Left kidney (tissue), 2 donors: ENCODE measurements around the gene ADARB2. TPM values are rescaled to one million over a fixed set of nuclear protein-coding genes. Genes with fewer than 3 reads are reported as not detected.

ENCODE experiments used
- DNase-seq: peaks from one replicate; pipeline ENCODE4 v3.0.0-alpha.2; 2013
- polyA plus RNA-seq: library from polyadenylated mRNA; unstranded; fragments of 120-200 nt; gene quantifications from one replicate; pipeline ENCODE4 v1.2.1, GENCODE V29; 2013; ENCODE audit not compliant: insufficient read length

Gene ADARB2
- polyA plus RNA-seq, 1 donor, result 0.88 TPM

DNA sequence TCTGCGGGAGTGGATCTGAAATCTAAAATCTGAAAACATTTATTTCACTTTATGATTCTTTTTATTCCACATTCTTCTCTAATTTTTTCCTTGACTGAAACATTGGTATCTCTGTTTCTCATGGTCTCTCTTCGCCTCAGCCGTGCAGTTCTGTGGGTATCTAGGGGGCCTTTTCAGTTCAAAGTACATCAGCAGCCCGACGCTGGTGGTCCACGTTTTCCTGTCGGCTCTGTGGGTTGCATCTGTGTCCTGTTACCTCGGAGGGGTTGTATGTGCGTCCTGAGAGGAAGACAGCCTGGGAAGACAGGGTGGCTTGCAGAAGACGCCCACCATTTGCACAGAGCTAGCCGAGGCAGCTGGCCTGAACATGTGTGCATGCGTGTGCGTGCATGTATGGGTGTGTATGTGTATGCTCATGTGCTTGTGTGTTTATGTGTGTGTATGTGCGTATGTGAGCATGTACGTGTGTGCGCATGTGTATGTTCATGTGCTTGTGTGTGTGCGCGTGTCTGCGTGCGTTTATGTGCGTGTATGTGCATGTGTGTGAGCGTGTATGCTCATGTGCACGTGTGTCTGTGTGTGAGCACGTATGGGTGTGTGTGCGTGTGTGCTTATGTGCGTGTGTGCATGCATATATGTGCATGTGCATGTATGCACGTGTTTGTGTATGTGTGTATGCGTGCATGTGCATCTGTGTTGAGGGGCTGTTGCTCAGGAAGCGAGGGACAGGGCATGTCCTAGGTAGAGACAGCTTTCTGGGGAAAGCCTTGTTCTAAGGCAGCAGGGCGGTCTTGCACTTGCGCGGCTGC, 211.8 kb downstream of the ADARB2 start:
- DNase-seq, result no peak

DNA sequence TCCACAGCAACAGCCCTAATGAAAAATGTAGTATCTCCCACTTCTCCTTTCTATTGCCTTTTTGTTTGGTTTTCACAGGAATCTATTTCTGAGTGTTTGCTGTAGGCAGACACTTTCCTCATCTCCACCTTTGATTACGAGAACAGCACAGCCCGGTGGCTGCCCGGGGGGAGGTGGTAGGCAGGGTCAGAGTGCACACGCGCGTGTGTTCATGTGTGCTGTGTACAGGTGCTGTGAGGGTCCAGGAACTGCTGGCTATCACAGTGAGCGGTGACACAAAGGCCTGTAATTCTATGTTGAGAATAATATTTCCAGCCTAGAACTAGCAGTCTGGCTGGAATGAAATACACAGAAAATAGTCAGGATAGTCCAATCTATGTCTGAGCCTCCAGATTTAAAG, 212.8 kb downstream of the ADARB2 start:
- DNase-seq, result no peak

DNA sequence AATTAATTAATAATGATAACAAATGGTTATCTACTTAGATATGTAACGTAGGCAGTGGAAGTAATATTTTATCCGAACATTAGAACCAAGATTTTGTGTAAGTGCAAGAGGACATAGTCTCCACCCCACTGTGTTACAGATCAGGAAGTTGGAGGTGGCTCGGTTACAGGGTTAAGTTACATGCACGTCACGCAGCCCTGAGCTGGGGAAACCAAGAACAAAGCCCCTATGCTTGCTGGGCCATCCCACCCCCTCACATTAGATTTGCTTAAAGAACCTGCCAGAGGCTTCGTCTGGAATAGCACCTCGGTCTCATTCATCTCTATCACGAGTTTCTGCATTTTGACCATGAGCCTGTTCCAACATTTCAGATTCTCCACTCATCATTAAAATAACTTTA, 214.1 kb downstream of the ADARB2 start:
- DNase-seq, result peak; percentile 19

DNA sequence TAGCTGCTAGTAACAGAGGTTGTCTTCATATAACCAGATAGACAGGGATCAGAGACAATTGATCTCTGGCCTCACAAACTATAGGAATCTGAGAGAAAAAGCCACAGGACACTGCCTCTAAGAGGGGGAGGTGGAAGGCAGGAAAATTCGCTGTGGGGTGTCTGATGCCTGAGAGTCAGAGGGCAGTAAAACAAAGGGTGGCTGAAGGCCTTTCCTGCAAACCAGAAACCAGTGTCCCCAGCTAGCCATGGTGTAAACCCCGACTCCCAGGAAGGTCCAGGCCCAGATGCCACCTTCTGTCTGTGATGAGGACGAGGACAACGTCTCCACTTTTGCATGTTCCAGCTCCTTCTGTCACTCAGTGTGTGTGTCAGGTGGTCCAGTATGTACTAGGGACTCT, 215.1 kb downstream of the ADARB2 start:
- no peak for DNase-seq

DNA sequence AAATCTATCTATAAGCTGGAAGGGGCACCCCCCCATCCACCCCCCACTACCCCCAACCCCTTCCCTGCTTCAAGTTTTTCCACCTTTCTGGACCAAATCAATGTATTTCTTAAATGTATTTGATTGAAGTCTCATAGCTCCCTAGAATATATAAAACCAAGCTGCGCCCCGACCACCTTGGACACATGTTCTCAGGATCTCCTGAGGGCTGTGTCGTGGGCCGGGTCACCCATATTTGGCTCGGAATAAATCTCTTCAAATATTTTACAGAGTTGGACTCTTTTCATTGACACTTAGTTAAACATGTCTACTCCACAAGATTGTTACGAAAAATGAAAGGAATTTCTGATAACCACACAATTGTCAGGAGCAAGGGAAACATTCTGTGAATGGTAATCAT, 215.6 kb downstream of the ADARB2 start:
- no peak for DNase-seq

DNA sequence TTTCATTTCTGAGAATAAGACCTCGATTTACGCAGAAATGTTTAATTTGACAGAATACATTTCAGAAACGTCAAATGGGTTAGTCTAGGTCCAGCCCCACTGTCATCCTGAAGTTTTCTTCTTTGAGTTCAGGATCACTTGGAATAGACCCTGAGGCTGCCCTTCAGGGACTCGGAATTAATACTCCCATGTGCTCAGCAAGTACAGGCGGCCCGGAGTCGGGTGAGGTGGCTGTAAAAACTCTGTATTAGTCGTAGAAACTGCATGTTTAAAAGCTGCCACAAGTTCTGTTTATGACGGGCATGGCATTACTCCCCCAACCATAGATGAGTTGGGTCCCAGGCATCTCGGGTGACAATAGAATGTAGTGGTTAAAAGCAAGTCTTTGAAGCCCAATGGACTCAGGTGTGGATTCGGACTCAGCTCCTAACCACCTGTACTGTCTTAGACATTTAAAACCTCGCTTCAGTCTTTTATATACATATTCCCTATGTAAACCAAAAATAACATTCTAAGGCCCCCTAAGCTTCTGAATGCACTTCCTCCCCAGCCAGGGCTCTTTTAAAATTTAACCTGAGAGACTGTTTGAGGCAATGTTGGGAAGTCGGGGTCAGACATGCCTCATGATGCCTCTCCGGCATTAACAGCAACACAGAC, 216.3 kb downstream of the ADARB2 start:
- no peak for DNase-seq

DNA sequence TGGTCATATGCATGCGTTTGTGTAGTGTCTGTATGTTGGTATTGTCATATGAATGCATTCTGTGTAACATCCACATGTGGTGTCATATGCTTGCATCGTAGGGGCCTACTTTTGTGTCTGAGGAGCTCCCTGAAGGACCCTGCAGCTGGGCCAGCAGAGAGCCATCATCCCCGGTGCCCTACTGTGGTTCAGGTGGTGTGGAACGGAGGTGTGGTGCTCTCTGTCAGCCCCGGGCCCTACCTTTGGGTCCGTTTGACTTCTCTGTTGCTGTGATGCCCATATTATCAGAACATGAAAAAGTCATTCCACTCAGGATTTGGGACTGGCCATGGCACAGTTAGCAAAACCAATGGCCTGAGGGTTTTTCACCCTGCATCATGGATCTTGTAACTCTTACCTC, 217.9 kb downstream of the ADARB2 start:
- DNase-seq, result no peak

DNA sequence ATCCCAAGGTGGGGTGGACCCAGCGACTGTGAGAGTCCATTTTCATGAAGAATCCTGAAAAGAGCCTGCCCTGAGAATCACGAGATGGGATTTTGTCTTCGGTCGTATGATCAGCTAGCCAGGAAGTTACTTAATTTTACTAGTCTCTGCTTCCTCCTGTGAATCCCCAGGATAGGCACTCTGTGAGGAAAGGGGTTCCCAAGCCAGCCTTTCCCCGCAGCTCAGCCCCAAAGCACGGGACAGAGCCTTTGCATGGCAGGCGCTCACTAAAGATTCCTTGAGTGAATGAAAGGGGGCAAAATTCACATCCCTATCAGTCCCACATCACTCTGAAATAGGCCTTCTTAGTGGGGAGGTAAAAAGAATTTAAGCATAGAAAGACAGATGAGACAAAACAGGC, 219.6 kb downstream of the ADARB2 start:
- no peak for DNase-seq

DNA sequence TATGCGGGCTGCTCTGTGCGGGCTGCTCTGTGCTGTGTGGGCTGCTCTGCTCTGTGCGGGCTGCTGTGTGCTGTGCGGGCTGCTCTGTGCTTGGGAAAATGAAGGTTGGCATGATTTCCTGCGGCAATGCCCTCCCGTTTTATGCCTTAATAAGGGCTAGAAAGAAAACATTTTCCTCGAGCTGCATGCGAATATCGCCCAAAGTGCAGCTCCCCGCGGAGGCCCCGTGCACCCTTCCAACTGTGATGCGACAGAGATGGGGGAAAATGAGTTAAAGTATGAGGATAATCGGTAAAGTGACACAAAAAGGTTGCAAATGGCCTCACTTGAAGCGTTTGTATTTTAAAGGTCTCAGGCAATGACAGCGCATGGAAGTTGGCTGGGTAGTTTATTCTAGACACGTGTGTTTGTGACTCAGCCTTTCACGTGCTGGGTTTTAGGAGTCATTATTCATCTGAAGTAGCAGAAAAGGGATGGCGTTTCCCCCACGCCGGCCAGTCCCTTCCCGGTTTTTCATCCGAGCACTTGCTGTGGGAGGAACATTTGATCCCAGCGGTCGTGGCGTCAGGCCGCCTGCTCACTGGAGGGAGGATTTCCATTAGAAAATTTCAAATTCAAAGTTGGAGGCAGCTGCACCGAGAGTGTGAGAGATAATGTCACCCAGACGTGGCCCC, 220.7 kb downstream of the ADARB2 start:
- no peak for DNase-seq

DNA sequence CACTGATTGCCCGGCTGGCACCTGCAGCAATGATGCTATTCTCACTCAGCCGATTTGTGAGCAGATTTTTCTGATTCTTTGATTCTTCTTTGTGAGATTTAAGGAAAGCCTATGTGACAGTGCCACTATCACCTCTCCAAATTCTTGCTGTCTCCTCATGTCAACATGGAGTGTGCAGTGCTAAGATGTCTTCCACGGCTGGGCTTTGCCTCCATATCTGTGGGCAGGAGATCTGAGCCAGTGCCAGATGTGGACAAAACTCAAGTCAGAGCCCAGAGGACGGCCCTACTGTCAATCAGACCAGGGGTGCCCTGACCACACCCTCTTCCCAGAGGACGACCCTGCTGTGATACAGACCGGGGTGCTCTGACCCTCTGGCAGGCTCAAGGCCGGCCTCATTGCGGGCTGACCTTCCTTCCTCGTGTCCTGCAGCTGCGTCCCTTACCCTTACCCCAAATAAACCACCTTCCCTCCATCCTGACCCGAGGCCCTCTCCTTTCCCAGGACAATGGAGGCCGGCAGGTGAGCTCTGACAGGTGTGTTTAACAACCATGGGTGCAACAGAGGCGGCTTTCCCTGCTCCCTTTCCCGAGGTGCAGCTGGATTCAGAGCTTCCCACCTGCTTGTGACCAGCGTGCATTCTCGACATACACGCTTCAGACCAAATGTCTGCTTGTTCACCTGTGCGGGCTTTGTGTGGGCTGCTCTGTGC, 221.4 kb downstream of the ADARB2 start:
- DNase-seq, result no peak

DNA sequence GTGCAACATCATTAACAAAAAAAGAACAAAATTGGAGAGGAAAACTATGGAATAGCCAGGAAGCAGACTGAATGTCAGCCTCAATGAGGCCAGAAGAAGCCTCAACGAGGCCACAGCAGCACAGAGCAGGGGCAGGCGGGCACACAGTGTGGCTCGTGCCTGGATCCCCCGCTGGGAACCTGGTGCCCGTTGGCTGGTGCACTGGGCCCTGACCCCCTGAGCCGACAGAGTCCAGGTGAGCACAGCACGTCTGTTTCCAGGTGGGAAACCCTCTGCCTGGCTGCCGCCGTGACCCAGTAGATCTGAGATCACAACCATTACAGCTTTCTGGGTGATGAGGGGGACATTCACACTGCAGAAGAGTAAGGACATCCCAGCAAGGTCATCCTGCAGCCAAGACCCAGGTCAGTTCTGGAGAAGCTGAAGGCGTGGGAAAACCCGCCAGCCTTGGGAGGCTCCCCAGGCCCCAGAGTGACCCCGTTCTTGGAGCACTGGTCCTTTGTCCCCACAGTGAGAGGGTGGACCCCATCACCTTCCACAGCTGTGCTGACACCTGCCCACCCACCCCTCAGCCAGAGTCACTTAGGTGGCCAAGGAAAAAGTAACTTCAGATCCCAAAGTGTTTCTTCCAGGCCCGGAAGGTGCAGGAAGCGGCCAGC, 222.1 kb downstream of the ADARB2 start:
- DNase-seq, result no peak

DNA sequence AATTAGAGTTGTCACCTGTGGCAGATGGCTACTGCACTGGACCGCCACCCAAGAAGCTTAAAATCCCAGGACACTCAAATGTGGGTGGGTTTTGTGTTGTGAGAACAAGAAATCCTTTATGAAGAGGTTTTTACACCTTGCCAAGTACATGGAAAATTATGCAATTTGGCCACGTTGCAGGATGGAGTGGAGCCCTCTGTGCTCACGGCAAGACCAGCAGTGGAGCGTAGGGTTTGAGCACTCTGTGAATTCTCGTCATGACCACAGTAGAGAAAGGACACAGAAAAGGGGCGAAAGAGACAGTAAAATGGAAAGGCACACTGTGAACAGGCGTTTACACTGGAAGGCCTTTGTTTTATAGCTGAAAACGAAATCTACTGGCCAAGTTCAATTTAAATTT, 222.6 kb downstream of the ADARB2 start:
- no peak for DNase-seq

DNA sequence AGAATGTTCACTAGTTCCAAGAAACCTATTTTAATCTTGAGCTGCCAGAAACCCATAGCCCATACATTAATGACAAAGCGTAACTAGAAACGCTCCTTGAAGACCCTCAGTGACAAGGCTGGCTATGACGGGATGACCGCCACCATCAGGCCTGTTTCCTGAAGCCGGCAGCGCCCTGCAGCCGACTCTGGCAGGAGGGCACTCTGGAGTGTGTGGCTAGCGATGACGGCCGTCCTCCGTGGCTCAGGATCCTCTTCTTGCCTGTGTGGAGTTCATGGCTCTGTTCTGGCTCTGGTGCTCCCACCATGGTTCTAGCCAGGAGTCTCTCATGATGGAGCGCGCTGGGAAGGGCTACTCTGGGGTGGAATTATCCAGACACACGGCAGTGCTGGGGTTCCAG, 224.1 kb downstream of the ADARB2 start:
- DNase-seq, result no peak

DNA sequence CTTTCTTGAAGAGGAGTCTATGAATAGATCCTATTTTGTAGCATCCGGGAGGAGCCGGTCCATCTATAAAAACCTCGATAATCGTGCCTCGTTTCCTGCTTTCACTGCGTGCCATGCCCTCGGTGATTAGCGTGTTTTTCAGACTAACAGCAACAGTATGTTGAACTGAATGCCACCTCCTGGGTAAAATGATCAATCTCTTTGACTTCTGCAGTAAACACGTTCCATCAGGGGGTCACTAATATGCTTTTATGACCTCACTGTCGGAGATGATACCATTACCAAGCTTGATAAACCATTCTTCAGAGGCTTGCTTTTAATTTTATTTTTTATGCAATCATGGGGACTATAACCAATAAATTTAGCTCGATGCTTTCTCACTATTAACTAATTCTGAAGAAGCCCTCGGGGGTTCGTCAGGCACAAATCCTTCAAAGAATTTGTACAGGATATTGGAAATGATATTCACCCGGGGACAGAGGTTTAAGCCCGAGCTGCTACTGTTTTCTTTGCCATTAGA, 228.3 kb downstream of the ADARB2 start:
- DNase-seq, result no peak

DNA sequence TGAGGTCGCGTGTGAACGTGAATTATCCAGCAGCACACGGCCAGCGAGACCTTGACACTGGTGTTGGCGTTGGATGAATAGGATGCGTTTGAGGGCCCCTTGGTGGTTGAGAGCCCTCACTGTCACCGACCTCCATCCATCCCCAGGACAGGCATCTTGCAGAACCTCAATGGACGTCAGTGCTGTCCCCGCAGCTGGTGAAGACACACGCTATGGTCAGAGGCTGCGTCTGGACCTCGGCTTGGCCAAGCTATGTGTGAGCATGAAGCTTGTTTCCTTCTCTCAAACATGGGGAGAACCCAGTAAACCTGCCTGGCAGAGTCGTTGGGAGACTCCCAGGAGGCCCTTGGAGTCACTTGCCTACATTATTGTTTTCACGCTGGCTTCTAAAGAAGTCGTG, 229.2 kb downstream of the ADARB2 start:
- no peak for DNase-seq

DNA sequence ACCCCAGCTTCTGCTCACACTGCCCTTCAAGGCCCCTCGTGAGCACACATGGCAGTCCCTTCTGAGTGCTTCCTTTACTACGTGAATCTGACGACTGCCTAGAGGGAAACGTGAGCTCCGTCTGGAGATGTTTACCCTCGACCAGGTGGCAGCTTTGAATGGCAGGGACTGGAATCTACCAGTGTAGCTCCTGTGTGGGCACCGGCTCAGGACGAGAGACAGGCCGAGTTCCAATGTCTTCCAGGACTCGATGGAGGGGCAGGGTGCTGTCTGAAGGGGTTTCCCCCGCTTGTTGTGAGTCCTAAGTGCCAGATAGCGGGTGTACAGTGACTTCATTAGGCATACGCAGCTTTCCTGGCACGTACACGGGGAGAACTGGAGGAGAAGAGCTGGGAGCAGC, 229.9 kb downstream of the ADARB2 start:
- no peak for DNase-seq

DNA sequence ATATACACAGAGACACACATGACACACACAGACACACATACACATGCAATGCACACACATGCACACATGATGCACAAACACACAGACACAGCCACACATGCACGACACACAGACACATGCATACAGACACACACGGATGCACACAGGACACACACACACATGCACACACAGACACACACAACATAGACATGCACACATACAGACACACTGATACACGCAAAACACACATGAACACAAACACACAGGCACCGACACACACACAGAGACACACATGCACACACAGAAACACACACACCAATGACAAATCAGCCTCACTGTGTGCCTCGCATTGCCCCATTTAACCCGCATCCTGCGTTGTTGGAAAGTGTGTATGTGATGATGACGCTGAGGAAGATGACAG, 232.4 kb downstream of the ADARB2 start:
- DNase-seq, result no peak

DNA sequence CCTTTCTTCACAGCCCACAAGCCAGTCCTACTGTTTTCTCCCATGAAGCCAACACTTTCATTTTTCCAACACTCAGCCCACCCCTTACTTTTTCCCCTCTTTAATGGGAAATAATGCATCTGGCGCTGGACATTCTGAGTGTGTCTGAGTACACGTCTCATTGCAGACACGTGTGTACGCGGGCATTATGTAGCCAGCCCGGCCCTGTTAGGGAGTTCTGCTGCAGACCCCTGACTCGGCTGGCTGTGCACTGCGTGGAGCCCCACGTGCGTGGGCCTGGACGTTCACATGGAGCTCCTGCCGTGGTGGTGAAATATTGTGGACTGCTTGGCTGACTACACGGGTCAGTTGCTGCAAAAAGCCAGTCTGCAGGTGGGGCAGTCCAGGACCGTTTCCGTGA, 233.0 kb downstream of the ADARB2 start:
- no peak for DNase-seq

DNA sequence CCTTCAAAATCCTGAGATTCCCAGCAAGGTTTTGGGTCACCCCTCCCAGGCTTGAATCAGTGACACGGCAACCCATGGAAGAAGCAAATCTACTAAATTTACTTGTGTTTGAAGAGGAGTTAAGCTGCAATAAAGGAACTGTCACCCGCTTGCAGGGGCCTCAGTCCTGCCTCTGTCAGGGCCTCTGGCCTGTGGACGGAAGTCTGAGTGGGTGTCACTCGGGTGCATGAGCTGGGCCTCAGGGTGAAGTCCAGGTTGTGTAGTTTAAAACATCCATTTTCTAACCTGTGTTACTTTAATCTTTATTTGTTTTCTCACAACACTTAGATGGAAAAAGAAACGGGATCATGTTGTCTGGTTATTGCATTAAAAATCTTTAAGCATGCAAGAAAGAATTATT, 234.9 kb downstream of the ADARB2 start:
- DNase-seq, result no peak

DNA sequence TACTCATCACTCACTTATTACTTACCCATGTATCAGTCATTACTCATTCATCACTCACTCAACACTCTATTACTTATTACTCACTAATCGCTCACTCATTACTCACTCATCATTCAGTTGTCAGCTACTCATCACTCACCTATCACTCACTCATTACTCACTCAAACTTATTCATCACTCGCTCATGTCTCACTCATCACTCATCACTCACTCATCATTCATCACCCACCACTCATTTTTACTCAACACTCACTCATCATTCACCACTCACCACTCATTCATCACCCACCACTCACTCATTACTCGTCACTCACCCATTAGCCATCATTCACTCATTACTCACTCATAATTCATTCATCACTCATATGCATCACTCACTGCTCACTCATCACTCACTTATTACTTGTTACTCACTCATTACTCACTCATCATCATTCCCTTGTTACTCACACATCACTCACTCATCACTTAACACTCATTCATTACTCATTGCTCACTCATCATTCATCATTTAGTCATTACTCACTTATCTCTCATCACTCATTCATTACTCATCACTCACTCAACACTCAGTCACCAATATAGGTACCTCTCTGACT, 237.9 kb downstream of the ADARB2 start:
- no peak for DNase-seq

DNA sequence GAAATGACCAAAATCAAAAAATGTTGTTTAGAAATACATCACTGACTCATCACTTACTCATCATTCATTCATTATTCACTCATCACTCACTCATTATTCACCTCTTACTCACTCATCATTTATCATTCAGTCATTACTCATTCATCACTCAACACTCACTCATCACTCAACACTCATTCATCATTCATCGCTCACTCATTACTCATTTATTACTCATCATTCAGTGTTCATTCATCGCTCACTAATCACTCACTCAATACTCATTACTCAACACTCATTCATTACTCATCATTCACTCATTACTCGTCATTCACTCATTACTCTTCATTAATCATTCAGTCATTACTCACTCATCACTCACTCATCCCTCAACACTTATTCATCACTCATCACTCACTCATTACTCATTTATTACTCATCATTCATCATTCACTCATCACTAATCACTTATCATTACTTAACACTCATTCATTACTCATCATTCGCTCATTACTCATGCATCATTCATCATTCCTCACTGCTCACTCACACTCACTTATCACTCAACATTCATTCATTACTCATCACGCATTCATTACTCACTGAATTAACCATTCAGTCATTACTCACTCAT, 238.5 kb downstream of the ADARB2 start:
- no peak for DNase-seq
